ENCODE data around the gene MOAP1.
"Not testable (repeated sequence)": the region's sequence is repeated elsewhere in the genome, so short reads cannot be mapped to it uniquely, and the experiment has no call there.

Gene MOAP1
- total RNA-seq, result 139 to 228 (median 147) reads per million in 3 donors

GRCh38 chr14:93184391-93185348, at the start of gene MOAP1, which contains the start of gene LYSET:
TSS of gene MOAP1 (minus strand) at chr14:93184897. CDS start at chr14:93184242, 655 bp downstream.
TSS of gene LYSET (plus strand) at chr14:93185317. CDS start at chr14:93185406, 89 bp downstream.
- Histone ChIP-seq H3K36me3 (ENCODE audit: control insufficient read depth, insufficient read depth, low read length) (peaks cover 8% of the 10 kb centered on the region), H3K27me3 (replicated peaks; ENCODE audit: control insufficient read depth, insufficient read depth, low read length, poor library complexity, severe bottlenecking) (no peaks in the 10 kb centered on the region), H3K4me1 (ENCODE audit: control insufficient read depth, insufficient read depth, low read length, poor library complexity, severe bottlenecking) (peaks cover 15% of the 10 kb centered on the region), H3K27ac (ENCODE audit: insufficient read depth, low read length, poor library complexity, severe bottlenecking) (peak within 1 kb of the TSS; percentile 98), H3K4me3 (ENCODE audit: insufficient read depth, low read depth, low read length, poor library complexity, severe bottlenecking) (peak within 1 kb of the TSS; percentile 92), H3K9me3 (ENCODE audit: control insufficient read depth, low read length) (no peaks in the 10 kb centered on the region)
- DNase-seq, result peak; percentile 90 to 94 (median 91)

GRCh38 chr14:93233078-93233477, 48.4 kb upstream of the MOAP1 start:
- not testable (repeated sequence) for H3K4me1 ChIP-seq (ENCODE audit: control insufficient read depth, insufficient read depth, low read length, poor library complexity, severe bottlenecking); H3K27ac ChIP-seq (ENCODE audit: insufficient read depth, low read length, poor library complexity, severe bottlenecking); H3K9me3 ChIP-seq (ENCODE audit: control insufficient read depth, low read length); H3K4me3 ChIP-seq (ENCODE audit: insufficient read depth, low read depth, low read length, poor library complexity, severe bottlenecking); DNase-seq; H3K36me3 ChIP-seq (ENCODE audit: control insufficient read depth, insufficient read depth, low read length); H3K27me3 ChIP-seq (replicated peaks; ENCODE audit: control insufficient read depth, insufficient read depth, low read length, poor library complexity, severe bottlenecking)

GRCh38 chr14:93232159-93232558, 47.5 kb upstream of the MOAP1 start:
- no peaks in the 10 kb centered on the region for H3K27me3 ChIP-seq (replicated peaks; ENCODE audit: control insufficient read depth, insufficient read depth, low read length, poor library complexity, severe bottlenecking)
- H3K4me3 ChIP-seq (ENCODE audit: insufficient read depth, low read depth, low read length, poor library complexity, severe bottlenecking), result no peak overlapping the region
- no peak overlapping the region for H3K27ac ChIP-seq (ENCODE audit: insufficient read depth, low read length, poor library complexity, severe bottlenecking)
- no peak for DNase-seq
- H3K4me1 ChIP-seq (ENCODE audit: control insufficient read depth, insufficient read depth, low read length, poor library complexity, severe bottlenecking), result no peaks in the 10 kb centered on the region
- H3K36me3 ChIP-seq (ENCODE audit: control insufficient read depth, insufficient read depth, low read length), result peaks cover 11% of the 10 kb centered on the region
- no peaks in the 10 kb centered on the region for H3K9me3 ChIP-seq (ENCODE audit: control insufficient read depth, low read length)

- Histone ChIP-seq H3K27ac (ENCODE audit: insufficient read depth, low read length, poor library complexity, severe bottlenecking) (no peak overlapping the region), H3K4me3 (ENCODE audit: insufficient read depth, low read depth, low read length, poor library complexity, severe bottlenecking) (no peak overlapping the region), H3K4me1 (ENCODE audit: control insufficient read depth, insufficient read depth, low read length, poor library complexity, severe bottlenecking) (no peaks in the 10 kb centered on the region), H3K27me3 (replicated peaks; ENCODE audit: control insufficient read depth, insufficient read depth, low read length, poor library complexity, severe bottlenecking) (no peaks in the 10 kb centered on the region), H3K9me3 (ENCODE audit: control insufficient read depth, low read length) (no peaks in the 10 kb centered on the region), H3K36me3 (ENCODE audit: control insufficient read depth, insufficient read depth, low read length) (peaks cover 16% of the 10 kb centered on the region)
- DNase-seq, result no peak
These were observed 46.7 kb upstream of the MOAP1 start for GRCh38 chr14:93231129-93231979.

- no peak overlapping the region for H3K27ac ChIP-seq (ENCODE audit: insufficient read depth, low read length, poor library complexity, severe bottlenecking)
These were observed 45.8 kb upstream of the MOAP1 start for GRCh38 chr14:93230539-93230938.

GRCh38 chr14:93228550-93228949, 43.9 kb upstream of the MOAP1 start:
- H3K36me3 ChIP-seq (ENCODE audit: control insufficient read depth, insufficient read depth, low read length), result peaks cover 28% of the 10 kb centered on the region
- H3K9me3 ChIP-seq (ENCODE audit: control insufficient read depth, low read length), result no peaks in the 10 kb centered on the region
- H3K4me3 ChIP-seq (ENCODE audit: insufficient read depth, low read depth, low read length, poor library complexity, severe bottlenecking), result no peak overlapping the region
- H3K27me3 ChIP-seq (replicated peaks; ENCODE audit: control insufficient read depth, insufficient read depth, low read length, poor library complexity, severe bottlenecking), result no peaks in the 10 kb centered on the region
- H3K27ac ChIP-seq (ENCODE audit: insufficient read depth, low read length, poor library complexity, severe bottlenecking), result no peak overlapping the region
- no peaks in the 10 kb centered on the region for H3K4me1 ChIP-seq (ENCODE audit: control insufficient read depth, insufficient read depth, low read length, poor library complexity, severe bottlenecking)
- DNase-seq, result no peak

More at GRCh38 chr14:93230539-93230938, 45.8 kb upstream of the MOAP1 start:
- Histone ChIP-seq H3K27me3 (replicated peaks; ENCODE audit: control insufficient read depth, insufficient read depth, low read length, poor library complexity, severe bottlenecking) (no peaks in the 10 kb centered on the region), H3K4me3 (ENCODE audit: insufficient read depth, low read depth, low read length, poor library complexity, severe bottlenecking) (no peak overlapping the region), H3K4me1 (ENCODE audit: control insufficient read depth, insufficient read depth, low read length, poor library complexity, severe bottlenecking) (no peaks in the 10 kb centered on the region), H3K9me3 (ENCODE audit: control insufficient read depth, low read length) (no peaks in the 10 kb centered on the region), H3K36me3 (ENCODE audit: control insufficient read depth, insufficient read depth, low read length) (peaks cover 16% of the 10 kb centered on the region)
- no peak for DNase-seq

GRCh38 chr14:93223565-93223964, 38.9 kb upstream of the MOAP1 start:
- H3K27ac ChIP-seq (ENCODE audit: insufficient read depth, low read length, poor library complexity, severe bottlenecking), result no peak overlapping the region
- no peaks in the 10 kb centered on the region for H3K27me3 ChIP-seq (replicated peaks; ENCODE audit: control insufficient read depth, insufficient read depth, low read length, poor library complexity, severe bottlenecking)
- no peak for DNase-seq
- H3K9me3 ChIP-seq (ENCODE audit: control insufficient read depth, low read length), result no peaks in the 10 kb centered on the region
- no peaks in the 10 kb centered on the region for H3K4me1 ChIP-seq (ENCODE audit: control insufficient read depth, insufficient read depth, low read length, poor library complexity, severe bottlenecking)
- H3K4me3 ChIP-seq (ENCODE audit: insufficient read depth, low read depth, low read length, poor library complexity, severe bottlenecking), result no peak overlapping the region
- peaks cover 47% of the 10 kb centered on the region for H3K36me3 ChIP-seq (ENCODE audit: control insufficient read depth, insufficient read depth, low read length)

GRCh38 chr14:93220509-93220908, 35.8 kb upstream of the MOAP1 start:
- H3K36me3 ChIP-seq (ENCODE audit: control insufficient read depth, insufficient read depth, low read length), result peaks cover 51% of the 10 kb centered on the region
- no peaks in the 10 kb centered on the region for H3K27me3 ChIP-seq (replicated peaks; ENCODE audit: control insufficient read depth, insufficient read depth, low read length, poor library complexity, severe bottlenecking)
- no peaks in the 10 kb centered on the region for H3K9me3 ChIP-seq (ENCODE audit: control insufficient read depth, low read length)
- H3K27ac ChIP-seq (ENCODE audit: insufficient read depth, low read length, poor library complexity, severe bottlenecking), result no peak overlapping the region
- no peaks in the 10 kb centered on the region for H3K4me1 ChIP-seq (ENCODE audit: control insufficient read depth, insufficient read depth, low read length, poor library complexity, severe bottlenecking)
- no peak for DNase-seq
- no peak overlapping the region for H3K4me3 ChIP-seq (ENCODE audit: insufficient read depth, low read depth, low read length, poor library complexity, severe bottlenecking)

- DNase-seq, result peak in 2 of 3 donors; percentile 22 to 36
- Histone ChIP-seq H3K4me1 (ENCODE audit: control insufficient read depth, insufficient read depth, low read length, poor library complexity, severe bottlenecking) (no peaks in the 10 kb centered on the region), H3K4me3 (ENCODE audit: insufficient read depth, low read depth, low read length, poor library complexity, severe bottlenecking) (no peak overlapping the region), H3K27ac (ENCODE audit: insufficient read depth, low read length, poor library complexity, severe bottlenecking) (no peak overlapping the region), H3K27me3 (replicated peaks; ENCODE audit: control insufficient read depth, insufficient read depth, low read length, poor library complexity, severe bottlenecking) (no peaks in the 10 kb centered on the region), H3K36me3 (ENCODE audit: control insufficient read depth, insufficient read depth, low read length) (peaks cover 50% of the 10 kb centered on the region), H3K9me3 (ENCODE audit: control insufficient read depth, low read length) (no peaks in the 10 kb centered on the region)
These were observed 34.5 kb upstream of the MOAP1 start for GRCh38 chr14:93219103-93219726.

Data from effector memory CD4-positive, alpha-beta T cell (primary cell).